ENCODE results near the gene RASGRP2.

The RASGRP2 gene

GRCh38 chr11:64776875-64777274, 32.9 kb upstream of the RASGRP2 start:
- Mint-ChIP-seq H3K9me3 (no peaks in the 10 kb centered on the region), H3K4me3 (peak overlapping the region; percentile 95), H3K27ac (peak overlapping the region; percentile 86), H3K36me3 (peaks cover 36% of the 10 kb centered on the region), H3K27me3 (no peaks in the 10 kb centered on the region), H3K4me1 (peaks cover 74% of the 10 kb centered on the region)

DNA sequence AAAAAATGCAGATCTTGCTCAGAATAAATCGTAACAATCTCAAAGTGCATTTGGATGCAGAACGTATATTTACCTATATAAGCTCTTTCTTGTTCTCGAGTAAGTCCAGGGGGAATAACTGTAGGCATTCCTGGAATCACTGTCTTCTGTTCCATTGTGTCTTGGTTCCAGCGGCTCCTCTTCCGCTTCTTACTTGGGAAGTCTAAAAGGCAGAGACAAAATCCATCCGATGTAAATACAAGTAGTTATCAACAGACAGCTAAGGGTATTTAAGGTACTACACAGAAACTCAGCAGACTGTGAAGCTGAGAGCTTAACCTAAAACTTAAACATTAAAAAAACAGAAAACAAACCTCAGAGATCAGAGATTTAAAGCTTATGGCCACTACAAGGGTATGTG, 32.5 kb upstream of the RASGRP2 start:
- Mint-ChIP-seq H3K27me3 (no peaks in the 10 kb centered on the region), H3K36me3 (peaks cover 38% of the 10 kb centered on the region), H3K4me1 (peaks cover 79% of the 10 kb centered on the region), H3K27ac (peak overlapping the region; percentile 86), H3K9me3 (no peaks in the 10 kb centered on the region), H3K4me3 (peak overlapping the region; percentile 95)

DNA sequence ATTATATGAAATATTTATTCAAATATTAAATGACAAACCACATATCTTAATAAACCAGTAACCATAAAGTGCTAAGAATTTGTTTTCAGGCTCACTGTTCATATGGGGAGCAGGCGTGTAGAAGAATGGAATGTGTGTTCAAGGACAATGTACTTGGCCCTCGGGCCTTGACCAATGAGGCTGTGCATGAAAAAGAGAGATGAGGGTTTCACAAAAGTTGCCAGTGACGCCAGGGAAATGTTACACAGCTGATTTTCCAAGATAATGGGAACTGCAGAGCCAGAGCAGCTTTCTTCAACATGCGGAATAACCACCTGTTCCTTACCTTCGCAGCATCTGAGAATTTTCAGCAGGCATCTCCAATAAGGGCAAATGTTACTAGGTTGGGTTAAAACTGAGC, 30.2 kb upstream of the RASGRP2 start:
- Mint-ChIP-seq H3K9me3 (no peaks in the 10 kb centered on the region), H3K27ac (peak overlapping the region; percentile 46), H3K27me3 (no peaks in the 10 kb centered on the region), H3K4me1 (peaks cover 75% of the 10 kb centered on the region), H3K36me3 (peaks cover 44% of the 10 kb centered on the region), H3K4me3 (peak overlapping the region; percentile 95)

- H3K9me3 Mint-ChIP-seq, result no peaks in the 10 kb centered on the region
- H3K27me3 Mint-ChIP-seq, result no peaks in the 10 kb centered on the region
- H3K4me1 Mint-ChIP-seq, result peaks cover 90% of the 10 kb centered on the region
- peak overlapping the region; percentile 85 for H3K27ac Mint-ChIP-seq
- peaks cover 51% of the 10 kb centered on the region for H3K36me3 Mint-ChIP-seq
- H3K4me3 Mint-ChIP-seq, result peak overlapping the region; percentile 69
Observed at GRCh38 chr11:64772303-64773018, 28.5 kb upstream of the RASGRP2 start.

DNA sequence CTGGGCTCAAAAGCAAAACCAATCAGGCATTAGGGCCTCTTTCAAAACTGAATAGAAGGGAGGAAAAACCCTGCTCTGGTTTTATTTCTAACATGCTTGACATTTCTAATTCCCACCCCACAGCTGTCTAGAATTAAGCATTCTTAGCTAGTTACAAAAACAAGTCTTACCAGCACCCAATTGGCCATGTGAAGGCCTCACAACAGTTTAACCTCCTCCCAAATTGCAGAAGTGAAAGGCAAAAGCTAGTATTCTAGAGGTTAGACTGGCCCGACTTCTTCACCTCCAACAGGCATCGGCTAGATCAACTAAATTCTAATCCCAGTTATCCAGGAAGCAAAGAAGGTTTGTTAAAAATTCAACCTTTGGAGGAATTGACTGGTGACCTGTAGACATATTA, 27.9 kb upstream of the RASGRP2 start:
- no peaks in the 10 kb centered on the region for H3K9me3 Mint-ChIP-seq
- H3K36me3 Mint-ChIP-seq, result peaks cover 45% of the 10 kb centered on the region
- H3K4me1 Mint-ChIP-seq, result peaks cover 95% of the 10 kb centered on the region
- H3K27me3 Mint-ChIP-seq, result no peaks in the 10 kb centered on the region
- H3K27ac Mint-ChIP-seq, result peak overlapping the region; percentile 85
- H3K4me3 Mint-ChIP-seq, result peak overlapping the region; percentile 69

DNA sequence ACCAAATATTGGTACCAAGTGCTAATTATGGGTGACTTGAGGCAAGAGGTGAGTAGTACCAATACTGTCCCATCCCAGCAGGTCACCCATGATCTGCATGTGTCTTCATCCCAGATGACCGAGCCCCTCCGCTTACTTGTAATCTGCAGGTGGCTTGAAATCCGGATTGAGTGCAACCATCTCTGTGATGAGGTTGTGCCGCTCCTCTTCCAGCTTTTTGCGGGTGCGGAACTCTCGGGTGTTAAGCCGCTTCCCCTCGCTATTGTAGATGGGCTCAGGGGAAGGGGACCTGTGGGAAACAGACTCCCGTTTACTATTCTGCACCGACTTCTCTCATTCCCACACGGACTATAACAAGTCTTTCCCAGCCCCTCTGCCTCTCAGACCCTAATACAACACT, 26.2 kb upstream of the RASGRP2 start:
- H3K36me3 Mint-ChIP-seq, result peaks cover 33% of the 10 kb centered on the region
- peak overlapping the region; percentile 19 for H3K4me3 Mint-ChIP-seq
- no peaks in the 10 kb centered on the region for H3K27me3 Mint-ChIP-seq
- peak overlapping the region; percentile 85 for H3K27ac Mint-ChIP-seq
- H3K9me3 Mint-ChIP-seq, result no peaks in the 10 kb centered on the region
- H3K4me1 Mint-ChIP-seq, result peaks cover 91% of the 10 kb centered on the region

- Mint-ChIP-seq H3K4me3 (peak overlapping the region; percentile 47), H3K4me1 (peaks cover 91% of the 10 kb centered on the region)
Observed at GRCh38 chr11:64769283-64769682, 25.3 kb upstream of the RASGRP2 start.

DNA sequence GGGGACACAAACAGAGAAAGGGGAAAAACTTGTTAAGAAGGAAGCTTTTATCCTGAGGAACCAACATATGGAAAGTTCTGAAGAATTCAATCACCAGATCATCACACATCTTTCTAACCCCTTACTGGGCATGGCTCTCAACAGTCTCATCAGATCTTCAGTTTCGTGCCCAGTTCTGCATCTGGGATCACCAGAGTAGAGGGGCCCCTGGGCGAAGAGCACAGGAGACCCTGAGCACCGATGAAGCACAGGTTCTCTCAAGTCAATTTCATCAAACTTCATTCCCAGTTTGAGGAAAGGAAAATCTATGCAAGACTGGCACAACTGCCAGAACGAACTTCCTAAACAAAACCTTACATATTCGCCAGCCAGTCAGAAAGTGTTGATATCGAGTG, 24.4 kb upstream of the RASGRP2 start:
- no peaks in the 10 kb centered on the region for H3K27me3 Mint-ChIP-seq
- H3K36me3 Mint-ChIP-seq, result peaks cover 38% of the 10 kb centered on the region

More at GRCh38 chr11:64769283-64769682, 25.3 kb upstream of the RASGRP2 start:
- no peaks in the 10 kb centered on the region for H3K27me3 Mint-ChIP-seq
- peak overlapping the region; percentile 89 for H3K27ac Mint-ChIP-seq
- H3K9me3 Mint-ChIP-seq, result no peaks in the 10 kb centered on the region
- peaks cover 39% of the 10 kb centered on the region for H3K36me3 Mint-ChIP-seq

DNA sequence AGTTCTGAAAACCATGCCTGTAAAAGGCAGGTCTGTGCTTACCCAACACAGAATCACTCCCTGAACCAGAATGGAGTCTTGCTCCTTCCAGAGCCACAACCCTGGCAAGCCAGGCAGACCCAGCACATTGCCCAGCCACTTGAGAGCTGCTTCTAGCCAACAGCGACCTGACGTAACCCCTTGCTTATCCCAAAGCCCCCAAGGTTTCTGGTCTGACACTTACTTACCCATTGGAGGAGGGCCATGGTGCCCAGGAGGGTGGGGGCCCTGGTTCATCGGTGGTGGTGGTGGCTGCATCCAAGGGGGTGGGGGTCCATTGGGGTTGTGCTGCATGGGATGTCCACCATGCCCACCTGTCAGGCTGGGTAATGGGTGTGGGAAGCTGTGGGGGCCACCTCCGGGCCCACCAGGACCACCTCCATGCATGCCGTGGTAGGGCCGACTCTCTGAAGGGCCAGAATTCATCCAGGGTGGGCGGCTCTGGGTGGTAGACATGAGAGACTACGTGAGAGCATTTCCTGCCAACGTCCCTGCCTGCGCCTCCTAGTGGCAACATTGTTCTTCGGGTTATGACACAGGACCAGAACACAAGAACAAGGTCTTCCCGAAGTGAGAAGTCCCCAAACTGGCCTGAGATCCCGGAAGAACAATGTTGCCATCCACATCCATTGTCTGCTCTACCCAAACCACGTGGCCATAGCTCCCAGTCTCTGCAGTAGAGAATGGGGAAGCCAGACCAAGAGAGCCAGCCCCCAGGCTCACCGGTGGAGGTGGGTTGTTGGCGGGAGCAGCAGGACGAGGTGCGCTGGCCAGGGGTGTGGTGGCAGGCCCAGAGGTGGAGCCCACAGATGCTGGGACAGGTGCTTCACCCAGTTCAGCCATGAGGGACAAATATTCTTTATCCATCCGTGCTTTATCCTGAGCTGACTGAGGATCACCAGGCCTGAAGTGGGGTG, 23.7 kb upstream of the RASGRP2 start:
- H3K9me3 Mint-ChIP-seq, result no peaks in the 10 kb centered on the region

More for the DNA sequence above, 24.4 kb upstream of the RASGRP2 start:
- peak overlapping the region; percentile 55 for H3K4me3 Mint-ChIP-seq
- H3K27ac Mint-ChIP-seq, result peak overlapping the region; percentile 87
- H3K4me1 Mint-ChIP-seq, result peaks cover 91% of the 10 kb centered on the region
- no peaks in the 10 kb centered on the region for H3K9me3 Mint-ChIP-seq

GRCh38 chr11:64766881-64767280, 22.9 kb upstream of the RASGRP2 start:
- Mint-ChIP-seq H3K27me3 (no peaks in the 10 kb centered on the region), H3K9me3 (no peaks in the 10 kb centered on the region), H3K4me3 (no peak overlapping the region), H3K4me1 (peaks cover 91% of the 10 kb centered on the region), H3K36me3 (peaks cover 34% of the 10 kb centered on the region), H3K27ac (peak overlapping the region; percentile 87)

More for the DNA sequence above, 23.7 kb upstream of the RASGRP2 start:
- Mint-ChIP-seq H3K4me1 (peaks cover 91% of the 10 kb centered on the region), H3K36me3 (peaks cover 37% of the 10 kb centered on the region), H3K4me3 (peak overlapping the region; percentile 58), H3K27me3 (no peaks in the 10 kb centered on the region), H3K27ac (peak overlapping the region; percentile 87)

DNA sequence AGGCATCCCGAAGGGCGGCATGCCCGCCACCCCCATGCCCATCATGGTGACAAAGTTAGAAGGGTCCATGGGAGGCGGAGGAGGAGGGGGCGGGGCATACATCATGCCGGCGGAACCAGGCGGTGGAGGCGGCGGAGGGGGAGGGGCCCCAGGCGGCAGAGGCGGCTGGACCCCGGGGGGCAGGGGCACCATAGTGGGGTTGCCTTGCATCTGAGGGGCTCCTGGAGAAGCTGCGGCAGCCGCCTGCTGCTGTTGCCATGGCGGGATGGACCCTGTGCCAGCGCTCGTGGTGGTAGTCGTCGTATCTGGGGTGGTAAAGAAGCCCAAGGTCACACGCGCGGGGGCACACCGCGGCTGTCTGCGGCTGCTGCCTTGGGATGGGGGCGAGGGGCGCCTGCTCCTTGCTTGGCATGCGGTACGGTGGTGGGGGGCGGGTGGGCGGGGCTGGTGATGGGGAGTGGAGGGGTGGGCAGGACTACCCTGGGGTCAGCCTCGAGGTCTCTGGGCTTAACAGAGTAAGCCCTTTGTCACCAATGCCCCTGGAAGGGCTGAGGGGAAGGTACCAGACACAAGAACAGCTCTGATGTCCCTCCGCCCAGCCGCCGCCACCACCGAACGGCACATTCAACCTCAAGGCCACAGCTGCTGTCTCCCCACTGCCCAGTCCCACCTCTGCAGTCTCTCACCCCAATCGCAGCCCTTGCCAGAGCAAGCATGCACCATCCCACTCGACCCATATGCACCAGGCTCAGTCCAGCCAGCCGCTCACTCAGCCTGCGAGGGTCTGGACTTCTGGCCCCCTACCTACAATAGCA, 22.1 kb upstream of the RASGRP2 start:
- no peaks in the 10 kb centered on the region for H3K27me3 Mint-ChIP-seq
- H3K9me3 Mint-ChIP-seq, result no peaks in the 10 kb centered on the region
- H3K4me3 Mint-ChIP-seq, result peak overlapping the region; percentile 90
- H3K36me3 Mint-ChIP-seq, result peaks cover 32% of the 10 kb centered on the region
- H3K27ac Mint-ChIP-seq, result peak overlapping the region; percentile 90
- peaks cover 90% of the 10 kb centered on the region for H3K4me1 Mint-ChIP-seq

DNA sequence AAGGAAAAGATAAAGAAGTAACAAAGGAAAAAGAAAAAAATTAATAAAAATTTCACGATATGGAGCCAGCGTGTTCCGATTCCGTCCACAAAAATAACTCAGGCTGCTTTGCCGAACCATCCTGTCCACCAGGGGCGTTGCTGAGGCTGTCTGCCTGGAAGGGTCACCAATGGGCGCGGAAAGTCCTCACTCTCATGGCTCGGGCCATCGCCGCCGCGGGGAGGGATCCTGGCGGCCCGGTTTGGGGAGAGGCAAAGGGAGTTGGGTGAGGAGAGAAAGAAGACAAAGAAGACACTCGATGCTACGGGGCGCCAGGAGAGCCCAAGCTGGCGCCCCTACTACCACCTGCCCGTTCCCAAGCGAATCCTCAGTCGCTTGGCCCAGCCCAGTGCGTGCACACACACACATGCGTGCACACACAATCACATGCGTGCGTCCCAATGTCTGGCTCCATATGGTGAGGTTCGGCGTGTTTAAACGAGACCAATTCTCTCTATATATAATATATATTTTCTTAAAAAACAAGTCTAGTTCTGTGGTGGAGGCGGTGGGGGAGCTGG, 21.4 kb upstream of the RASGRP2 start:
- Mint-ChIP-seq H3K36me3 (peaks cover 31% of the 10 kb centered on the region), H3K27ac (peak overlapping the region; percentile 95), H3K9me3 (no peaks in the 10 kb centered on the region), H3K27me3 (no peaks in the 10 kb centered on the region), H3K4me3 (peak overlapping the region; percentile 90), H3K4me1 (peaks cover 90% of the 10 kb centered on the region)

GRCh38 chr11:64764753-64765152, 20.8 kb upstream of the RASGRP2 start:
- no peaks in the 10 kb centered on the region for H3K27me3 Mint-ChIP-seq
- peak overlapping the region; percentile 90 for H3K4me3 Mint-ChIP-seq
- H3K9me3 Mint-ChIP-seq, result no peaks in the 10 kb centered on the region
- H3K27ac Mint-ChIP-seq, result peak overlapping the region; percentile 95
- peaks cover 93% of the 10 kb centered on the region for H3K4me1 Mint-ChIP-seq
- H3K36me3 Mint-ChIP-seq, result peaks cover 30% of the 10 kb centered on the region

DNA sequence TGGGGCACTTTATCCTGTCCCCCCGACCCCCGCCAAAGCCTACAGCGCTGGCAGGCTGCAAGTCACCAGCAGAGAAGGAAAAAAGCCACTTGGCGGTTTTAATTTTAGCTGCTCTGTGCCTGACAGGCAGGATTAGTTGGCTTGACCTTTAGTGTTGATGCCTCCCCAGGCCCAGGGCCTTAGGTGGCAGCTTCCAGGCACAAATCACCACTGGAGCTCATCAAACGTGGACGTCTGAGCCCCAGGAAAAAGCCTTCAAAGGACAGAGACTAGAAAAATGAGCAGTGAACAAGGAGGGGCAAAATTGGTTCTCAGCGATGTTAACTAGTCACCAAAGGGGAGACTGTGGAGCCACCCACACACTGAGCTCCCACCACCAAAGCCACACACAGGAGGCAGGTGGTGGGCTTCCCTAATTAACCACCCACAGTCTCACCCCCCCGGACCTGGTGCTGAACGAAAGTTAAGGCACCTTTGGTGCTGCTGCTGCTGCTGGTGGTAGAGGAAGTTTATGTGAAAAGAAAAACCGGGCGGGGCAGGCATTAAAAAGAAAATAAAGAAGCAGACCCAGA, 20.2 kb upstream of the RASGRP2 start:
- Mint-ChIP-seq H3K27me3 (no peaks in the 10 kb centered on the region), H3K4me3 (peak overlapping the region; percentile 90), H3K4me1 (peaks cover 94% of the 10 kb centered on the region), H3K27ac (peak overlapping the region; percentile 95), H3K36me3 (peaks cover 25% of the 10 kb centered on the region), H3K9me3 (no peaks in the 10 kb centered on the region)

All from activated naive CD4-positive, alpha-beta T cell treated with anti-CD3 and anti-CD28 coated beads, Interleukin-2, amount 50 U/mL, for 24 hours (primary cell).